Measurements from ENCODE around the gene ZMYND19.
"Not testable (repeated sequence)": the region's sequence is repeated elsewhere in the genome, so short reads cannot be mapped to it uniquely, and the experiment has no call there.

ZMYND19 gene

GRCh38 chr9:137590469-137591383 is at the start of gene ZMYND19:
Gene ZMYND19 (minus strand): TSS chr9:137590512. CDS start chr9:137590263, 249 bp downstream.
- H3K4me3 Mint-ChIP-seq: peak within 1 kb of the TSS; percentile 87 to 100
- peak; percentile 92 to 94 for ATAC-seq (replicated peaks)

GRCh38 chr9:137639303-137640051 is 49.2 kb upstream of the ZMYND19 start:
- ATAC-seq (replicated peaks) (peak; percentile 71 to 72), DNase-seq (no peak)
- Mint-ChIP-seq H3K9me3 (no peaks in the 10 kb centered on the region), H3K27me3 (no peaks in the 10 kb centered on the region), H3K4me3 (peak overlapping the region; percentile 70 to 75), H3K36me3 (peaks cover 34 to 38% of the 10 kb centered on the region in 2 donors), H3K27ac (peak overlapping the region; percentile 70), H3K4me1 (peaks cover 25 to 59% of the 10 kb centered on the region in 2 donors)

More at GRCh38 chr9:137590469-137591383, at the start of gene ZMYND19:
- peak within 1 kb of the TSS; percentile 100 for H3K27ac Mint-ChIP-seq
- peak; percentile 85 for DNase-seq
- H3K27me3 Mint-ChIP-seq: no peaks in the 10 kb centered on the region
- peaks cover 14 to 28% of the 10 kb centered on the region in 2 donors for H3K36me3 Mint-ChIP-seq
- peaks cover 12 to 23% of the 10 kb centered on the region in 2 donors for H3K4me1 Mint-ChIP-seq
- no peaks in the 10 kb centered on the region for H3K9me3 Mint-ChIP-seq

- H3K27me3 Mint-ChIP-seq: no peaks in the 10 kb centered on the region
- H3K9me3 Mint-ChIP-seq: no peaks in the 10 kb centered on the region
- H3K4me1 Mint-ChIP-seq: peaks cover 25 to 60% of the 10 kb centered on the region in 2 donors
- ATAC-seq (replicated peaks) (no peak), DNase-seq (no peak)
- peak overlapping the region; percentile 71 to 72 for H3K4me3 Mint-ChIP-seq
- H3K36me3 Mint-ChIP-seq: peaks cover 30 to 39% of the 10 kb centered on the region in 2 donors
- H3K27ac Mint-ChIP-seq: peak overlapping the region; percentile 54
These were observed 48.4 kb upstream of the ZMYND19 start for GRCh38 chr9:137638680-137639079.

GRCh38 chr9:137634016-137634415 is 43.7 kb upstream of the ZMYND19 start:
- Mint-ChIP-seq H3K27ac (peak overlapping the region; percentile 9), H3K36me3 (peaks cover 22 to 35% of the 10 kb centered on the region in 2 donors), H3K4me3 (no peak overlapping the region), H3K27me3 (no peaks in the 10 kb centered on the region), H3K9me3 (no peaks in the 10 kb centered on the region), H3K4me1 (peaks cover 32 to 60% of the 10 kb centered on the region in 2 donors)
- ATAC-seq (replicated peaks): no peak
- DNase-seq: no peak

- ATAC-seq (replicated peaks): no peak
- no peak for DNase-seq
- Mint-ChIP-seq H3K27ac (peak overlapping the region; percentile 49), H3K4me1 (peaks cover 36 to 61% of the 10 kb centered on the region in 2 donors), H3K36me3 (peaks cover 19 to 36% of the 10 kb centered on the region in 2 donors), H3K27me3 (no peaks in the 10 kb centered on the region), H3K9me3 (no peaks in the 10 kb centered on the region), H3K4me3 (peak overlapping the region in 1 of 2 donors; percentile 17)
These were observed 42.2 kb upstream of the ZMYND19 start for GRCh38 chr9:137632230-137633161.

GRCh38 chr9:137631345-137632229 is 41.3 kb upstream of the ZMYND19 start:
- Mint-ChIP-seq H3K27ac (no peak overlapping the region), H3K9me3 (no peaks in the 10 kb centered on the region), H3K4me3 (no peak overlapping the region), H3K27me3 (no peaks in the 10 kb centered on the region), H3K36me3 (peaks cover 15 to 36% of the 10 kb centered on the region in 2 donors), H3K4me1 (peaks cover 34 to 62% of the 10 kb centered on the region in 2 donors)
- ATAC-seq (replicated peaks): no peak
- no peak for DNase-seq

- no peaks in the 10 kb centered on the region for H3K9me3 Mint-ChIP-seq
- DNase-seq (no peak), ATAC-seq (replicated peaks) (no peak)
- H3K27ac Mint-ChIP-seq: peak overlapping the region; percentile 25
- H3K4me3 Mint-ChIP-seq: peak overlapping the region in 1 of 2 donors; percentile 10
- peaks cover 12 to 37% of the 10 kb centered on the region in 2 donors for H3K36me3 Mint-ChIP-seq
- H3K27me3 Mint-ChIP-seq: no peaks in the 10 kb centered on the region
- peaks cover 34 to 61% of the 10 kb centered on the region in 2 donors for H3K4me1 Mint-ChIP-seq
These were observed 40.4 kb upstream of the ZMYND19 start for GRCh38 chr9:137630679-137631078.

- ATAC-seq (replicated peaks) (no peak), DNase-seq (no peak)
- Mint-ChIP-seq H3K36me3 (peaks cover 15 to 42% of the 10 kb centered on the region in 2 donors), H3K4me1 (peaks cover 37 to 66% of the 10 kb centered on the region in 2 donors), H3K27me3 (no peaks in the 10 kb centered on the region), H3K27ac (no peak overlapping the region), H3K9me3 (no peaks in the 10 kb centered on the region), H3K4me3 (no peak overlapping the region)
These were observed 39.8 kb upstream of the ZMYND19 start for GRCh38 chr9:137630126-137630525.

GRCh38 chr9:137627406-137627805 is 37.1 kb upstream of the ZMYND19 start:
- H3K27me3 Mint-ChIP-seq; ATAC-seq (replicated peaks); H3K4me3 Mint-ChIP-seq; DNase-seq; H3K9me3 Mint-ChIP-seq; H3K27ac Mint-ChIP-seq: not testable (repeated sequence)
- peaks cover 20 to 34% of the 10 kb centered on the region in 2 donors for H3K36me3 Mint-ChIP-seq
- H3K4me1 Mint-ChIP-seq: peaks cover 29 to 67% of the 10 kb centered on the region in 2 donors

GRCh38 chr9:137626464-137626863 is 36.2 kb upstream of the ZMYND19 start:
- no peak overlapping the region for H3K4me3 Mint-ChIP-seq
- no peak overlapping the region for H3K27ac Mint-ChIP-seq
- DNase-seq (no peak), ATAC-seq (replicated peaks) (no peak)
- H3K27me3 Mint-ChIP-seq: no peaks in the 10 kb centered on the region
- no peaks in the 10 kb centered on the region for H3K9me3 Mint-ChIP-seq
- H3K36me3 Mint-ChIP-seq: peaks cover 20 to 38% of the 10 kb centered on the region in 2 donors
- H3K4me1 Mint-ChIP-seq: peaks cover 23 to 64% of the 10 kb centered on the region in 2 donors

GRCh38 chr9:137622211-137622610 is 31.9 kb upstream of the ZMYND19 start:
- not testable (repeated sequence) for H3K9me3 Mint-ChIP-seq; DNase-seq; ATAC-seq (replicated peaks); H3K27me3 Mint-ChIP-seq; H3K4me3 Mint-ChIP-seq
- H3K27ac Mint-ChIP-seq: peak overlapping the region; percentile 14
- peaks cover 14 to 33% of the 10 kb centered on the region in 2 donors for H3K36me3 Mint-ChIP-seq
- H3K4me1 Mint-ChIP-seq: peaks cover 23 to 66% of the 10 kb centered on the region in 2 donors

GRCh38 chr9:137621131-137621757 is 30.9 kb upstream of the ZMYND19 start:
- no peak for ATAC-seq (replicated peaks)
- Mint-ChIP-seq H3K4me1 (peaks cover 23 to 69% of the 10 kb centered on the region in 2 donors), H3K27ac (no peak overlapping the region), H3K36me3 (peaks cover 12 to 30% of the 10 kb centered on the region in 2 donors), H3K27me3 (no peaks in the 10 kb centered on the region), H3K9me3 (no peaks in the 10 kb centered on the region), H3K4me3 (peak overlapping the region in 1 of 2 donors; percentile 10)
- DNase-seq: no peak
